HG03060 (cell line): ENCODE measurements around the gene CCDC17.

Source experiments
- ATAC-seq: cut with Tn5 transposase; IDR thresholded peaks from one replicate; pipeline ENCODE4 v1.9.1; 2021; ENCODE audit warnings: low read depth, moderate number of reproducible peaks; ENCODE audit not compliant: unreplicated experiment

Gene CCDC17

DNA sequence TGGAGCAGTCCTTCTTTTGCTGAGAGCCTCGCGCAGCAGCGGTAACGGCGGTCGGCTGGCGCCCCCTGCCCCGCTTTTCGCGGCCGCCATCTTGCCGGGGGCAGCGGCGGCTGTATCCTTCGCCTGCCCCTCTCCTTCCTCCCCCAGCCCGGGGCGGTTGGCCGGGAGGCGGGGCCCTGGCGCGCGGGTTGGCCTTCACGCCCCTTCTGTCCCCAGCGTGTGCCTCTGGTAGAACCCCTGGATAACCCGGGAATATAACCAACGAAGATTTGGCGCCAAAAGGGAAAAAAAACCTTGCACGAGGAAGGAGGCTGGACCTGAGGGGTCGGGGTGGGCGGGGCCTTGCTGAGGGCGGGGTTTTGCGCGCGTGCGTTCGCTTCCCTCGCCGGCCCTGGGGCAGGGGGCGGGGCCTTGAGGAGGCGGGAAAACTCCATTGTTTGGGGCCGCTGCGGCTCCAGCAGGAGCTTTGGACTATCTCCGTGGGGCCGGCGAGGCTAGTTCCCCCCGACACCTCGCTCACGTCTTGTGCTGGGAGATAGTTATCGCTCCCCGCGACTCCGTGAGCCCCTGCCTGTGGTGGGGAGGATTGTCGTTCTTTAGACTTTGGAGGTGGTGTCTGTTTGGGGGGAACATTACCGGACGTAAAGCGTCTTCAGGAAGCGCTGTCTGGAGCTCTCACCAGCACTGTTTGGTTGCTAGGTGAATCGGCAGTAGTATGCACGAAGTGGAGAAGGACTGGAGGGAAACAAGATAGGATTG lies 39.3 kb downstream of the CCDC17 start:
- ATAC-seq, result no peak

DNA sequence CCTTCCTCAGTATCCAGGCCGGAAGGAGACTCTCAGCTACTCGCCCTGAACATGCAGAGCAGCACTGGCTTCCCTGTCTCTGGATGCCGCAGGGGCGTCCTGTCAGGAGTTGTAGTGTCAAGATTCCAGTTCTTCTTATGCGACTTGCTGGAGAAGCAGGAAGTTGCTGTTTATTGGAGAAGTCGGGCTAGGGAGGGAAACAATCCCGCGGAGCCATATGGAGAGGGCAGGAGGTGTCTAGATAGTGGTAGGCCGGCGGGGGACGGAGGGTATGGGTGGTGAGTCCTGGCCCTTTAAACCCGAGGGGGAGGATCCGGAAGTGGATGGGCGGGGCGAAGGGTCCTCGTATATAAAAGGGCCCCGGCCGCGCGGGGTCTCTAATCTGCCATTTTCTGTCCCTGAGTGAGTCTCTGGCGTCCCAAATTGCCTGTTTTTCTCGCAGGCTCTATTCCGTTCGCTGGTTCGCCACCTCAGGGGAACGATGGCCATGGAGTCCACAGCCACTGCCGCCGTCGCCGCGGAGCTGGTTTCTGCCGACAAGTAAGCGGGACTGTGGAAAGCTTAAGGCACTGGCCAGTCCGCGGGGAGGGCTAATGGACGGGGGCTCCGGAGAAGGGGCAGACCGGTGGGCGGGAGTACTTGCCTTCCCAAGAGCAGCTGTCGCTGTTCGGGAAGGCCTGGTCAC lies 40.0 kb downstream of the CCDC17 start, which contains the start of gene NASP:
Gene NASP, plus strand, starts transcription at position 376 of the 685 bp plus-strand sequence. Its CDS starts 106 bp downstream, at position 482.
- peak; percentile 18 for ATAC-seq

DNA sequence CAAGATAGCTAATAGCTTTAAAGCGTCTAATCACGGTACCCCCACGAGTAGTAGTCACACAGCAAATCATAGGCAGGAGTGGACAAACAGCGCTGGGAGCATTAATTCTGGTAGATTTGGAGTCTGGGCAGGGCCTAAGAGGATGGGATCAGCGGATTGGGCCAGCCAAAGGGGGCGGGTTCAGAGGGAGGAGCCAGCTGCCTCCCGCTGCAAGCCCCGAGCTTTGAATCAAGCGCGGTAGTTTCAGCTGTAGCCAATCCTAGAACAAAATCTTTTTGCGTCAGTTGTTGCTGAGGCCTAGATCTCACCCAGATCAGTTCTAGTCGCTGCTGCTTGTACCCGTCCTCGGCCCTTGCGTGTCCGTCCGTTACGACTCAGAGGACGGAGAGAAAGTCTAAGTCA lies 40.6 kb downstream of the CCDC17 start:
- ATAC-seq, result peak; percentile 63

DNA sequence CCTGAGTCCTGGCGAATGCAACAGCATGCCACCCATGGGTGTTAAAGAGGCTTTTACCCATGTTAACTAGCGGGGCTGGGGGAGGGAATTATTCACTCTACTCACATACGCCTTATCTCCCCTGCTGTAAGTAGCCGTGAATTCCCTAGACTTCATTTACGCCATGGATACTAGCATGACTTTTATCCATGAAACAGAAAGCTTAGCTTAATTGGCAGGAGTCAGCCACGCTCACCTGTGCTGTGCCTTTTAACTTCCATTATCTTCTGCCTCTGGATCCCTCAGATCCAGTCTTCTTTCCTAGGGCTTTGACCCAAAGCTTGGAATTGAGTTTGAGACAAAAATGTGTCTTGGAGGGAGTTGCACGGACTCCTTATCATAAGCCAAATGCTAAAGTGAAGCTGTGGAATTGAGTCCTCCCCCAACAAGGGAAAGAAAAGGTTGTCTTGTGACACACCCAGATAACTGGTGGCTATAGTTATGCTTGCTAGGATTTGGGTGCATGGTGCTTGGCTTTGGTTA lies 49.7 kb downstream of the CCDC17 start:
- ATAC-seq, result no peak

DNA sequence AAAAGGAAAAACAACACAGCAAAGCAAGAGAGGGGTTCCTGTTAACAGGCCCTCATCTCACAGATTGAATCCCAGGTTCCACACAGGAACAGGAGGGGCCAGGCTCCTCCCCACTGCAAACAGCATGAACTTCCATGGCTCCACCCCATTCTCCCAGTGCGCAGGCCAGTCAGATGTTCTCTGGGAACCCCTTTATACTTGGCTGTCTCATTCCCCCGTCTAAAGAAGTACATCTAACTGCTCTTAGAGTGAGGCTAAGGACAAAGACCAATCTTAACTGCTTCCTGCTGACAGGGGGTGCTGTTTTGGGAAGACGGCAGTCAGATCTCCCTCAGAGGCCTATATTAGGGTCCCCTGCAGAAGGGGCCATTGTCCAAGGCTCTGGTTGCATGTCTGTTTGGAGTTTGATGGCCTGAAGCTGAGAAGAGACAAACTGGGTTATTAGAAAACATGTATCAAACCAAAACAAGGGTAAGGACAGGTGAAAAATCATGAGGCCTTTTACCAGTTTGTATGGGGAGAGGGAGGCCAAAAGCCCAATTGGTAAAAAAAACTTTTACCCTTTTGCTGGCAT lies 50.5 kb downstream of the CCDC17 start:
- no peak for ATAC-seq

DNA sequence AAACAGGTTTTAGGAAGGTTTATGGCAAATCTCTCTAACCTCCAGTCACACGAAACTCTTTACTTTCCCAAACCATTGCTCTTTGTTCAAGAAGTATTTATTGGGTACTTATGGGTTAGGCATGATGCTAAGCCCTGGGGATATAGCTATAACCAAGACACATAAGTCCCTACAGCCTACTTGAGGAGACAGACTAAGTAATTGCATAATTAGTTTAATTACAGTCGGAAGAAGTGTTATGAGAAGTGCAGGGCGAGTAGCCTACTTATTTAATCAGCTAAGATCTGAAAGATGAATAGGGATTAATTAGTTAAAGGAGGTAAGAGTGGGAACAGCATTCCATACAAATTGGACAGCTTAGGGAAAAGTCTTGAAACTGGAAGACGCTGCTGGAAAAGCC lies 53.2 kb downstream of the CCDC17 start:
- ATAC-seq, result no peak
